ENCODE results near the gene ALG9.

Gene ALG9

DNA sequence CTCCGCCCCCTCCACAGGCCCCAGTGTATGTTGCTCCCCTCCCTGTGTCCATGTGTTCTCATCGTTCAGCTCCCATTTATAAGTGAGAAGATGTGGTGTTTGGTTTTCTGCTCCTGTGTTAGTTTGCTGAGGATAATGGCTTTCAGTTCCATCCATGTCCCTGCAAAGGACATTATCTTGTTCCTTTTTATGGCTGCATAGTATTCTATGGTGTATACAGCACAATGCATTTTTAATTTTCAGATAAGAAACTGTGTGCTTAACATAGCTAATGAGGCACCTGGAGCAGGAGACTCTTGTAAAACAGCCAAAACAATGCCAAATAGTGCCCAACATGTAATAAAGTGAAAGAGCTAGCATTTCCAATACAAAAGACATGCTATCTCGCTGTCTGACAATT is 21.8 kb downstream of the ALG9 start:
- Histone ChIP-seq H3K79me2 (ENCODE audit: control insufficient read depth, insufficient read depth, low read length, unreplicated experiment) (no peaks in the 10 kb centered on the region), H3K36me3 (ENCODE audit: insufficient read depth, low read length) (peaks cover 3% of the 10 kb centered on the region; the same call in 1 of the 2 replicates), H2AFZ (ENCODE audit: low read length, unreplicated experiment) (no peak overlapping the region), H3K4me3 (ENCODE audit: low read depth, low read length) (no peak overlapping the region), H3K27ac (ENCODE audit: low read depth, low read length) (no peak overlapping the region), H3K27me3 (ENCODE audit: insufficient read depth, low read length) (no peaks in the 10 kb centered on the region), H3K4me1 (ENCODE audit: control insufficient read depth, insufficient read depth, low read length, unreplicated experiment) (peaks cover 28% of the 10 kb centered on the region)

DNA sequence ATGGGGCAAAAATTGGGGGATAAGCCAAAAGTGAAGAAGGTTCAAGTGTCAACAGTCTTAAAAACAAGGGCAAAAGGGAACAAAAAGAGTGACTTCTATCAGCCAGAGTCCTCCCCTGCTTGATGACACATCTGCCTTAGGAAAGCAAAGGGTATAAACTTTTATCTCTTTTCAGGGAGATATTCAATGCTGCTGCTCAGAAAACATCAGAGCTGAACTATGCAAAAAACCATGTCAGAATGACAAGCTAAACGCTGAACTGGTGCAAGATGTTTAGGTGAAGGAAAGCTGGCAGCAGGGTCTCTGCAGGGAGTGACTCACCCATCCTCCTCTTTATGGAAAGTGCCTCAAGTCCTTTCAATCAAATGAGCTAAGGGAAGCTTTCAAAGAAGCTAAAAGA is 24.7 kb downstream of the ALG9 start:
- Histone ChIP-seq H3K27me3 (ENCODE audit: insufficient read depth, low read length) (no peaks in the 10 kb centered on the region), H3K36me3 (ENCODE audit: insufficient read depth, low read length) (peaks cover 3% of the 10 kb centered on the region; the same call in 1 of the 2 replicates), H3K4me3 (ENCODE audit: low read depth, low read length) (no peak overlapping the region), H2AFZ (ENCODE audit: low read length, unreplicated experiment) (no peak overlapping the region), H3K79me2 (ENCODE audit: control insufficient read depth, insufficient read depth, low read length, unreplicated experiment) (no peaks in the 10 kb centered on the region), H3K4me1 (ENCODE audit: control insufficient read depth, insufficient read depth, low read length, unreplicated experiment) (peaks cover 28% of the 10 kb centered on the region), H3K27ac (ENCODE audit: low read depth, low read length) (peak overlapping the region; percentile 74)

DNA sequence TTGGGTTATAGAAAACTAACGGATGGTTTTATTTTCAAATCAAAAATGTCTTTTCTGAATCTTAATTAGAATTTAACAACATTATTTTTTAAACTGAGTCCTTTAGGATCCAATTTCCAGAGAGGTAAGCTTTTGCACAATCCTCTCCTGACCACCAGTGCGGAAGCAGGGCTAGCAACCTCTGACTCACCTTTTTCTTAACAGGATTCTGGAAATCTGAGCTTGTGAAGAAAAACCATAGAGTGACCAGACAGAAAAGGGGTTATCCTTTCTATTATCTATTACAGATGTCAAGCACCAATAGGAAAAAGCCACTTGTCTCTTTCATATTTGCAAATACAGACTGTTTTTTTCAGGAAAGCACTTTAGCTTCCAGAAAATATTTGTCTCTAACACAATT is 25.3 kb downstream of the ALG9 start:
- H3K36me3 ChIP-seq (ENCODE audit: insufficient read depth, low read length), result peaks cover 3% of the 10 kb centered on the region; the same call in 1 of the 2 replicates
- H2AFZ ChIP-seq (ENCODE audit: low read length, unreplicated experiment), result no peak overlapping the region
- H3K27ac ChIP-seq (ENCODE audit: low read depth, low read length), result peak overlapping the region; percentile 74
- peaks cover 31% of the 10 kb centered on the region for H3K4me1 ChIP-seq (ENCODE audit: control insufficient read depth, insufficient read depth, low read length, unreplicated experiment)
- no peak overlapping the region for H3K4me3 ChIP-seq (ENCODE audit: low read depth, low read length)
- no peaks in the 10 kb centered on the region for H3K79me2 ChIP-seq (ENCODE audit: control insufficient read depth, insufficient read depth, low read length, unreplicated experiment)
- H3K27me3 ChIP-seq (ENCODE audit: insufficient read depth, low read length), result no peaks in the 10 kb centered on the region

- Histone ChIP-seq H2AFZ (ENCODE audit: low read length, unreplicated experiment) (no peak overlapping the region), H3K36me3 (ENCODE audit: insufficient read depth, low read length) (peaks cover 3% of the 10 kb centered on the region; the same call in 1 of the 2 replicates), H3K27ac (ENCODE audit: low read depth, low read length) (peak overlapping the region; percentile 74)
Observed at GRCh38 chr11:111845276-111846028, 25.9 kb downstream of the ALG9 start.

GRCh38 chr11:111843661-111844060 is 27.7 kb downstream of the ALG9 start:
- Histone ChIP-seq H3K36me3 (ENCODE audit: insufficient read depth, low read length) (no peaks in the 10 kb centered on the region), H3K27me3 (ENCODE audit: insufficient read depth, low read length) (no peaks in the 10 kb centered on the region), H3K79me2 (ENCODE audit: control insufficient read depth, insufficient read depth, low read length, unreplicated experiment) (no peaks in the 10 kb centered on the region), H2AFZ (ENCODE audit: low read length, unreplicated experiment) (no peak overlapping the region), H3K4me3 (ENCODE audit: low read depth, low read length) (no peak overlapping the region), H3K4me1 (ENCODE audit: control insufficient read depth, insufficient read depth, low read length, unreplicated experiment) (peaks cover 32% of the 10 kb centered on the region), H3K27ac (ENCODE audit: low read depth, low read length) (no peak overlapping the region)

More at GRCh38 chr11:111845276-111846028, 25.9 kb downstream of the ALG9 start:
- H3K4me1 ChIP-seq (ENCODE audit: control insufficient read depth, insufficient read depth, low read length, unreplicated experiment), result peaks cover 32% of the 10 kb centered on the region
- no peak overlapping the region for H3K4me3 ChIP-seq (ENCODE audit: low read depth, low read length)
- no peaks in the 10 kb centered on the region for H3K79me2 ChIP-seq (ENCODE audit: control insufficient read depth, insufficient read depth, low read length, unreplicated experiment)
- no peaks in the 10 kb centered on the region for H3K27me3 ChIP-seq (ENCODE audit: insufficient read depth, low read length)

- Histone ChIP-seq H3K27ac (ENCODE audit: low read depth, low read length) (peak overlapping the region; percentile 42), H3K79me2 (ENCODE audit: control insufficient read depth, insufficient read depth, low read length, unreplicated experiment) (no peaks in the 10 kb centered on the region), H2AFZ (ENCODE audit: low read length, unreplicated experiment) (peak overlapping the region; percentile 92), H3K4me1 (ENCODE audit: control insufficient read depth, insufficient read depth, low read length, unreplicated experiment) (peaks cover 29% of the 10 kb centered on the region), H3K4me3 (ENCODE audit: low read depth, low read length) (peak overlapping the region; percentile 29; the same call in 1 of the 2 replicates), H3K27me3 (ENCODE audit: insufficient read depth, low read length) (no peaks in the 10 kb centered on the region), H3K36me3 (ENCODE audit: insufficient read depth, low read length) (peaks cover 3% of the 10 kb centered on the region; the same call in 1 of the 2 replicates)
Observed at GRCh38 chr11:111841370-111842053, 29.9 kb downstream of the ALG9 start.

DNA sequence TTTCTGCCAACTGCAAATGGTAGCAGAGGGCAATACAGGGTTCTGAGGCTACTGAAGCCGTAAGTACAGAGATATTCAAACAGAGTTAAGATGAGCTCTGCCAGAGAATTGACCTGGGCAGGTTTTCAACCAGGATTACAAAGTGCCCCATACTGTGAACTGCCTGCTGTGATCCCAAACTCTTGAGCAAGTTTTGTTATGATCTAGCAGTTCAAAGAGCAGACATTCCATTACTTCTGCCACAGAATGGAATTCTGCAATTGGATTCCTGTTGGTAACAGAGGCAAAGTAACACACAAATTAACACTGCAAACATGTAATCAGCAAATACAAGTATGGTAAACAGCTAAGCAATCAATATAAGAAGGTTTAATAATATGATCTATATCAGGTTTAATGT is 31.2 kb downstream of the ALG9 start:
- H2AFZ ChIP-seq (ENCODE audit: low read length, unreplicated experiment), result no peak overlapping the region
- H3K27ac ChIP-seq (ENCODE audit: low read depth, low read length), result no peak overlapping the region
- peaks cover 23% of the 10 kb centered on the region for H3K4me1 ChIP-seq (ENCODE audit: control insufficient read depth, insufficient read depth, low read length, unreplicated experiment)
- no peaks in the 10 kb centered on the region for H3K79me2 ChIP-seq (ENCODE audit: control insufficient read depth, insufficient read depth, low read length, unreplicated experiment)
- H3K27me3 ChIP-seq (ENCODE audit: insufficient read depth, low read length), result no peaks in the 10 kb centered on the region
- H3K4me3 ChIP-seq (ENCODE audit: low read depth, low read length), result no peak overlapping the region
- peaks cover 5% of the 10 kb centered on the region; the same call in 1 of the 2 replicates for H3K36me3 ChIP-seq (ENCODE audit: insufficient read depth, low read length)

DNA sequence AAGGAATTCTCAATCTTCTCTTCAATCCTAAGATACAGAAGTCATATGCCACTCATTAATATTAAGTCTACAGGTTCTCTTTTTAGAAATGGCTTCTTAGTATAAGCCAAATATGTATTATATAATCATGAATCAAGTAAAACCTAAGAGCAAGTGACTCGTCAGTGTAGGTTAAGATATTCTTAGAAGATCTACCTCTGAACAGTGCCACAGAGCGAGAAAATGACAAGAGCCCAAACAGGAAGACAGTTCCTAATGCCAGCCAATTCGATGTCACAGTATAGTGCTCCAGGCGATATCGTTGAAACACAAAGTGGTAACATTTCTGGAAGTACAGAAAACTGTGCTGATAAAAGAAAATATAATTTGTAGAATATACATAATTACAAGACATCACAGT is 33.3 kb downstream of the ALG9 start:
- no peak overlapping the region for H2AFZ ChIP-seq (ENCODE audit: low read length, unreplicated experiment)
- no peak overlapping the region for H3K4me3 ChIP-seq (ENCODE audit: low read depth, low read length)
- H3K27ac ChIP-seq (ENCODE audit: low read depth, low read length), result no peak overlapping the region
- H3K4me1 ChIP-seq (ENCODE audit: control insufficient read depth, insufficient read depth, low read length, unreplicated experiment), result peaks cover 22% of the 10 kb centered on the region
- H3K36me3 ChIP-seq (ENCODE audit: insufficient read depth, low read length), result peaks cover 6% of the 10 kb centered on the region; the same call in 1 of the 2 replicates
- no peaks in the 10 kb centered on the region for H3K27me3 ChIP-seq (ENCODE audit: insufficient read depth, low read length)
- no peaks in the 10 kb centered on the region for H3K79me2 ChIP-seq (ENCODE audit: control insufficient read depth, insufficient read depth, low read length, unreplicated experiment)

- Histone ChIP-seq H3K27ac (ENCODE audit: low read depth, low read length) (peak overlapping the region; percentile 47; the same call in 1 of the 2 replicates), H3K4me3 (ENCODE audit: low read depth, low read length) (no peak overlapping the region), H2AFZ (ENCODE audit: low read length, unreplicated experiment) (no peak overlapping the region), H3K4me1 (ENCODE audit: control insufficient read depth, insufficient read depth, low read length, unreplicated experiment) (peaks cover 22% of the 10 kb centered on the region), H3K36me3 (ENCODE audit: insufficient read depth, low read length) (peaks cover 6% of the 10 kb centered on the region; the same call in 1 of the 2 replicates), H3K79me2 (ENCODE audit: control insufficient read depth, insufficient read depth, low read length, unreplicated experiment) (no peaks in the 10 kb centered on the region), H3K27me3 (ENCODE audit: insufficient read depth, low read length) (no peaks in the 10 kb centered on the region)
Observed at GRCh38 chr11:111837366-111837891, 34.0 kb downstream of the ALG9 start.

- Histone ChIP-seq H3K27ac (ENCODE audit: low read depth, low read length) (peak overlapping the region; percentile 47), H3K27me3 (ENCODE audit: insufficient read depth, low read length) (no peaks in the 10 kb centered on the region), H2AFZ (ENCODE audit: low read length, unreplicated experiment) (peak overlapping the region; percentile 23), H3K36me3 (ENCODE audit: insufficient read depth, low read length) (peaks cover 6% of the 10 kb centered on the region; the same call in 1 of the 2 replicates), H3K79me2 (ENCODE audit: control insufficient read depth, insufficient read depth, low read length, unreplicated experiment) (no peaks in the 10 kb centered on the region), H3K4me1 (ENCODE audit: control insufficient read depth, insufficient read depth, low read length, unreplicated experiment) (peaks cover 22% of the 10 kb centered on the region), H3K4me3 (ENCODE audit: low read depth, low read length) (no peak overlapping the region)
Observed at GRCh38 chr11:111836721-111837120, 34.7 kb downstream of the ALG9 start.

Measured in ACC112 (cell line).